Muscle layer of duodenum (tissue), 2 donors: Measurements from ENCODE around the gene VEGFC.

Source experiments
- H3K27ac ChIP-seq: one replicate; pipeline ENCODE4 v1.7.0; 2013; ENCODE audit warnings: mild to moderate bottlenecking, low read length
- H3K27me3 ChIP-seq: one replicate; pipeline ENCODE4 v1.7.0; 2013; ENCODE audit warnings: low read depth, mild to moderate bottlenecking, control low read depth, low read length
- H3K36me3 ChIP-seq, 2 donors: one replicate each; pipeline ENCODE4 v1.7.0; 2013; ENCODE audit warnings: low read length in 2 of 2, control low read depth in 1 of 2, mild to moderate bottlenecking in 1 of 2; ENCODE audit not compliant: insufficient read depth in 2 of 2, control insufficient read depth in 1 of 2
- H3K4me1 ChIP-seq, 2 donors: one replicate each; pipeline ENCODE4 v1.7.0; 2013; ENCODE audit warnings: low read length in 2 of 2, mild to moderate bottlenecking in 2 of 2, control low read depth in 1 of 2, moderate library complexity in 1 of 2; ENCODE audit not compliant: insufficient read depth in 2 of 2, control insufficient read depth in 1 of 2
- H3K4me3 ChIP-seq, 2 donors: one replicate each; pipeline ENCODE4 v1.7.0; 2013; ENCODE audit warnings: low read length in 2 of 2, low read depth in 1 of 2, mild to moderate bottlenecking in 1 of 2
- H3K9me3 ChIP-seq, 2 donors: one replicate each; pipeline ENCODE4 v1.7.0; 2013; ENCODE audit warnings: low read length in 2 of 2, control low read depth in 1 of 2, mild to moderate bottlenecking in 1 of 2; ENCODE audit not compliant: control insufficient read depth in 1 of 2
- donor health status: healthy.

VEGFC gene

GRCh38 chr4:176758731-176759130 lies 34.0 kb downstream of the VEGFC start:
- H3K4me1 ChIP-seq = no peaks in the 10 kb centered on the region
- H3K27me3 ChIP-seq = no peaks in the 10 kb centered on the region
- H3K27ac ChIP-seq = no peak overlapping the region
- H3K36me3 ChIP-seq = no peaks in the 10 kb centered on the region
- H3K4me3 ChIP-seq = no peak overlapping the region
- no peaks in the 10 kb centered on the region for H3K9me3 ChIP-seq

- Histone ChIP-seq H3K27me3 (no peaks in the 10 kb centered on the region), H3K4me3 (no peak overlapping the region), H3K4me1 (no peaks in the 10 kb centered on the region), H3K36me3 (no peaks in the 10 kb centered on the region), H3K9me3 (no peaks in the 10 kb centered on the region), H3K27ac (no peak overlapping the region)
These were observed 34.4 kb downstream of the VEGFC start for GRCh38 chr4:176758323-176758722.

- no peaks in the 10 kb centered on the region for H3K36me3 ChIP-seq
- no peaks in the 10 kb centered on the region for H3K27me3 ChIP-seq
- H3K9me3 ChIP-seq = no peaks in the 10 kb centered on the region
- no peaks in the 10 kb centered on the region for H3K4me1 ChIP-seq
- no peak overlapping the region for H3K27ac ChIP-seq
- H3K4me3 ChIP-seq = no peak overlapping the region
These were observed 37.1 kb downstream of the VEGFC start for GRCh38 chr4:176755613-176756012.

GRCh38 chr4:176755001-176755400 lies 37.7 kb downstream of the VEGFC start:
- H3K36me3 ChIP-seq = no peaks in the 10 kb centered on the region

GRCh38 chr4:176753049-176753448 lies 39.7 kb downstream of the VEGFC start:
- no peaks in the 10 kb centered on the region for H3K4me1 ChIP-seq
- H3K27ac ChIP-seq = no peak overlapping the region
- no peaks in the 10 kb centered on the region for H3K36me3 ChIP-seq
- no peaks in the 10 kb centered on the region for H3K27me3 ChIP-seq
- no peak overlapping the region for H3K4me3 ChIP-seq
- no peaks in the 10 kb centered on the region for H3K9me3 ChIP-seq

More at GRCh38 chr4:176755001-176755400, 37.7 kb downstream of the VEGFC start:
- no peaks in the 10 kb centered on the region for H3K4me1 ChIP-seq
- H3K9me3 ChIP-seq = no peaks in the 10 kb centered on the region
- no peaks in the 10 kb centered on the region for H3K27me3 ChIP-seq
- H3K4me3 ChIP-seq = no peak overlapping the region
- no peak overlapping the region for H3K27ac ChIP-seq

GRCh38 chr4:176752191-176752749 lies 40.5 kb downstream of the VEGFC start:
- Histone ChIP-seq H3K4me3 (no peak overlapping the region), H3K4me1 (no peaks in the 10 kb centered on the region), H3K27me3 (no peaks in the 10 kb centered on the region), H3K27ac (no peak overlapping the region), H3K36me3 (no peaks in the 10 kb centered on the region), H3K9me3 (no peaks in the 10 kb centered on the region)

GRCh38 chr4:176751061-176751460 lies 41.7 kb downstream of the VEGFC start:
- H3K4me1 ChIP-seq = no peaks in the 10 kb centered on the region
- no peaks in the 10 kb centered on the region for H3K9me3 ChIP-seq
- no peak overlapping the region for H3K27ac ChIP-seq
- H3K4me3 ChIP-seq = no peak overlapping the region
- H3K36me3 ChIP-seq = no peaks in the 10 kb centered on the region
- no peaks in the 10 kb centered on the region for H3K27me3 ChIP-seq

GRCh38 chr4:176746846-176747245 lies 45.9 kb downstream of the VEGFC start:
- Histone ChIP-seq H3K4me3 (no peak overlapping the region), H3K27ac (no peak overlapping the region), H3K4me1 (no peaks in the 10 kb centered on the region), H3K27me3 (no peaks in the 10 kb centered on the region), H3K36me3 (no peaks in the 10 kb centered on the region), H3K9me3 (no peaks in the 10 kb centered on the region)

- no peaks in the 10 kb centered on the region for H3K36me3 ChIP-seq
- H3K27ac ChIP-seq = no peak overlapping the region
- no peaks in the 10 kb centered on the region for H3K9me3 ChIP-seq
- H3K4me3 ChIP-seq = no peak overlapping the region
- no peaks in the 10 kb centered on the region for H3K27me3 ChIP-seq
- H3K4me1 ChIP-seq = no peaks in the 10 kb centered on the region
These were observed 46.8 kb downstream of the VEGFC start for GRCh38 chr4:176745902-176746301.

GRCh38 chr4:176744091-176744490 lies 48.6 kb downstream of the VEGFC start:
- no peak overlapping the region for H3K27ac ChIP-seq
- no peaks in the 10 kb centered on the region for H3K4me1 ChIP-seq
- no peaks in the 10 kb centered on the region for H3K9me3 ChIP-seq
- H3K36me3 ChIP-seq = no peaks in the 10 kb centered on the region
- no peak overlapping the region for H3K4me3 ChIP-seq
- no peaks in the 10 kb centered on the region for H3K27me3 ChIP-seq

GRCh38 chr4:176742211-176742610 lies 50.5 kb downstream of the VEGFC start:
- no peak overlapping the region for H3K27ac ChIP-seq

GRCh38 chr4:176741253-176741652 lies 51.5 kb downstream of the VEGFC start:
- Histone ChIP-seq H3K27ac (no peak overlapping the region), H3K4me3 (no peak overlapping the region), H3K27me3 (no peaks in the 10 kb centered on the region), H3K9me3 (no peaks in the 10 kb centered on the region), H3K36me3 (no peaks in the 10 kb centered on the region), H3K4me1 (no peaks in the 10 kb centered on the region)

More at GRCh38 chr4:176742211-176742610, 50.5 kb downstream of the VEGFC start:
- Histone ChIP-seq H3K4me1 (no peaks in the 10 kb centered on the region), H3K36me3 (no peaks in the 10 kb centered on the region), H3K9me3 (no peaks in the 10 kb centered on the region), H3K27me3 (no peaks in the 10 kb centered on the region), H3K4me3 (no peak overlapping the region)
